Natural killer cell (primary cell): Measurements from ENCODE around the gene DUSP3. TPM values are rescaled to one million over a fixed set of nuclear protein-coding genes. Genes with fewer than 3 reads are reported as not detected.

Experiments
- ATAC-seq, 3 donors: fragments of 150-1000 bp in 2 of 3; fragments of 200-7000 bp in 1 of 3; cut with Tn5 transposase; 1 replicate in 1 of 3; 2 replicates in 2 of 3; pipeline ENCODE4 v1.10.0; 2021; ENCODE audit warnings: mild to moderate bottlenecking in 2 of 3, moderate library complexity in 2 of 3
- DNase-seq, 2 donors: peaks; one replicate each; pipeline versions ENCODE4 v3.0.0 to v3.0.0-alpha.2; 2013 to 2021; ENCODE audit warnings: mixed read lengths in 1 of 2
- H3K27ac ChIP-seq: one replicate; pipeline ENCODE4 v1.5.1; 2013; ENCODE audit warnings: mild to moderate bottlenecking, low read length
- H3K27me3 ChIP-seq: one replicate; pipeline ENCODE4 v1.6.1; 2013; ENCODE audit warnings: low read length; ENCODE audit not compliant: control insufficient read depth, insufficient read depth
- H3K36me3 ChIP-seq: one replicate; pipeline ENCODE4 v1.6.1; 2013; ENCODE audit warnings: low read length; ENCODE audit not compliant: control insufficient read depth, insufficient read depth
- H3K4me1 ChIP-seq: one replicate; pipeline ENCODE4 v1.6.1; 2013; ENCODE audit warnings: low read length; ENCODE audit not compliant: control insufficient read depth, insufficient read depth
- H3K4me3 ChIP-seq: one replicate; pipeline ENCODE4 v1.5.1; 2013; ENCODE audit warnings: low read length
- H3K9me3 ChIP-seq: one replicate; pipeline ENCODE4 v1.6.1; 2013; ENCODE audit warnings: low read length; ENCODE audit not compliant: control insufficient read depth, insufficient read depth
- H3K27ac Mint-ChIP-seq, 2 donors: one replicate each; pipeline ENCODE4 v1.8.0; 2022; ENCODE audit warnings: mild to moderate bottlenecking in 2 of 2, mixed read lengths in 2 of 2, moderate library complexity in 1 of 2
- H3K27me3 Mint-ChIP-seq, 2 donors: one replicate each; pipeline ENCODE4 v1.8.0; 2022; ENCODE audit warnings: low read depth in 2 of 2, mixed read lengths in 2 of 2
- H3K36me3 Mint-ChIP-seq: one replicate; pipeline ENCODE4 v1.8.0; 2022; ENCODE audit warnings: mixed read lengths
- H3K4me1 Mint-ChIP-seq, 2 donors: one replicate each; pipeline ENCODE4 v1.8.0; 2022; ENCODE audit warnings: mixed read lengths in 2 of 2
- H3K4me3 Mint-ChIP-seq: one replicate; pipeline ENCODE4 v1.8.0; 2022; ENCODE audit warnings: mild to moderate bottlenecking, moderate library complexity, mixed read lengths
- H3K9me3 Mint-ChIP-seq, 2 donors: one replicate each; pipeline ENCODE4 v1.8.0; 2022; ENCODE audit warnings: mixed read lengths in 2 of 2
- CTCF ChIP-seq: fragments of 200-600 bp; IDR thresholded peaks from one replicate; pipeline ENCODE4 v1.8.0; 2022; ENCODE audit warnings: antibody characterized with exemption
- WGBS: methylation state at CpG from one replicate; pipeline ENCODE4 v1.1.7; 2013; ENCODE audit warnings: missing lambda C conversion rate; ENCODE audit not compliant: insufficient coverage; 5-methylcytosine and 5-hydroxymethylcytosine counted together
- intact Hi-C: fragments of 100-400 bp; cut with micrococcal nuclease; formaldehyde crosslinking; loops from one replicate; pipeline ENCODE4 v1.14.2; 2022
- total RNA-seq, 4 donors: library from RNA; stranded (reverse); fragments of 120-200 nt in 1 of 4; gene quantifications; one replicate each; pipeline versions ENCODE4 v1.2.3 to v1.2.4, GENCODE V29; 2013 to 2022

Gene DUSP3
- total RNA-seq, 3 donors from 2014 or later (not counting 1 experiment from before 2014, with no cell fraction given): 6.3 to 15.9 (median 12.9) TPM

GRCh38 chr17:43825567-43825966, 46.8 kb upstream of the DUSP3 start:
- no peak for ATAC-seq

GRCh38 chr17:43823350-43824084, 44.7 kb upstream of the DUSP3 start:
- H3K4me3 Mint-ChIP-seq: no peak overlapping the region
- H3K27me3 ChIP-seq: no peaks in the 10 kb centered on the region
- no peaks in the 10 kb centered on the region for H3K9me3 ChIP-seq
- 82% methylated on average over 6 of the region's 10 CpGs for WGBS
- H3K36me3 Mint-ChIP-seq: no peaks in the 10 kb centered on the region
- DNase-seq (no peak), ATAC-seq (no peak)
- H3K27me3 Mint-ChIP-seq: peaks cover 3 to 13% of the 10 kb centered on the region in 2 donors
- H3K9me3 Mint-ChIP-seq: no peaks in the 10 kb centered on the region
- no peaks in the 10 kb centered on the region for H3K4me1 ChIP-seq
- no peak overlapping the region for H3K4me3 ChIP-seq
- H3K27ac Mint-ChIP-seq: no peak overlapping the region
- H3K4me1 Mint-ChIP-seq: no peaks in the 10 kb centered on the region
- no peaks in the 10 kb centered on the region for H3K36me3 ChIP-seq
- H3K27ac ChIP-seq: no peak overlapping the region
- no peak for TF ChIP-seq CTCF
- intact Hi-C loops: no loop called here

More at GRCh38 chr17:43825567-43825966, 46.8 kb upstream of the DUSP3 start:
- 90% methylated on average over 12 of the region's 12 CpGs for WGBS
- Mint-ChIP-seq H3K9me3 (no peaks in the 10 kb centered on the region), H3K4me3 (no peak overlapping the region), H3K27me3 (peaks cover 3 to 14% of the 10 kb centered on the region in 2 donors), H3K4me1 (no peaks in the 10 kb centered on the region), H3K27ac (no peak overlapping the region), H3K36me3 (no peaks in the 10 kb centered on the region)
- intact Hi-C loops: no loop called here
- TF ChIP-seq CTCF: no peak
- Histone ChIP-seq H3K4me1 (no peaks in the 10 kb centered on the region), H3K4me3 (no peak overlapping the region), H3K27ac (no peak overlapping the region), H3K9me3 (no peaks in the 10 kb centered on the region), H3K36me3 (no peaks in the 10 kb centered on the region), H3K27me3 (no peaks in the 10 kb centered on the region)
- no peak for DNase-seq

- WGBS: 96% methylated on average over 3 of the region's 5 CpGs
- no peak overlapping the region for H3K4me3 ChIP-seq
- H3K27ac ChIP-seq: no peak overlapping the region
- Mint-ChIP-seq H3K27me3 (peaks cover 3 to 13% of the 10 kb centered on the region in 2 donors), H3K4me3 (no peak overlapping the region), H3K27ac (no peak overlapping the region), H3K4me1 (no peaks in the 10 kb centered on the region), H3K36me3 (no peaks in the 10 kb centered on the region), H3K9me3 (no peaks in the 10 kb centered on the region)
- no peak for ATAC-seq
- no peak for TF ChIP-seq CTCF
- H3K36me3 ChIP-seq: no peaks in the 10 kb centered on the region
- no peaks in the 10 kb centered on the region for H3K27me3 ChIP-seq
- intact Hi-C loops: no loop called here
- DNase-seq: no peak
- H3K9me3 ChIP-seq: no peaks in the 10 kb centered on the region
- no peaks in the 10 kb centered on the region for H3K4me1 ChIP-seq
Measured at GRCh38 chr17:43822570-43823190, 43.9 kb upstream of the DUSP3 start.
